ENCODE data around the gene CTTN. TPM values are rescaled to one million over a fixed set of nuclear protein-coding genes. Genes with fewer than 3 reads are reported as not detected.

CTTN gene
- total and polyA plus RNA-seq, 2 experiments from 2014 or later = 249 to 268 TPM

GRCh38 chr11:70394211-70394950 is 3.9 kb upstream of the CTTN start:
- DNase-seq = no peak
- Histone ChIP-seq H3K27me3 (replicated peaks; ENCODE audit: insufficient read depth) (no peaks in the 10 kb centered on the region), H3K4me2 (ENCODE audit: unreplicated experiment) (no peak overlapping the region), H3K9ac (no peak overlapping the region), H4K20me1 (ENCODE audit: insufficient read depth) (no peaks in the 10 kb centered on the region), H3F3A (ENCODE audit: insufficient read depth) (0 out of 2 replicates have a peak, but pooled peaks cover 4% of the 10 kb centered on the region), H2AFZ (no peak overlapping the region), H3K4me1 (ENCODE audit: insufficient read depth) (peaks cover 8% of the 10 kb centered on the region; the same call in 1 of the 2 replicates), H3K27ac (no peak overlapping the region), H3K4me3 (no peak overlapping the region), H3K9me2 (ENCODE audit: insufficient read depth) (no peaks in the 10 kb centered on the region), H3K9me3 (ENCODE audit: low read depth) (no peaks in the 10 kb centered on the region), H3K79me2 (ENCODE audit: insufficient read depth) (peaks cover 64% of the 10 kb centered on the region), H3K36me3 (ENCODE audit: low read depth) (no peaks in the 10 kb centered on the region)
- in situ Hi-C loops (cut with MboI) = no loop called here
- 95 to 96% methylated on average over 15 of the region's 15 CpGs for WGBS, 2 experiments (ENCODE audit: low coverage in 1 of 2, low lambda C conversion rate in 2 of 2, missing lambda C conversion rate in 2 of 2)
- TF ChIP-seq EZH2 (IDR thresholded peaks at IDR 0.05; ENCODE audit: insufficient read depth, poor library complexity, severe bottlenecking) = no peak

- Histone ChIP-seq H3K27me3 (replicated peaks; ENCODE audit: insufficient read depth) (no peaks in the 10 kb centered on the region), H3K9me2 (ENCODE audit: insufficient read depth) (no peaks in the 10 kb centered on the region), H3K4me3 (peak overlapping the region; percentile 88), H3K4me2 (ENCODE audit: unreplicated experiment) (peak overlapping the region; percentile 99), H2AFZ (peak overlapping the region; percentile 94), H3K9me3 (ENCODE audit: low read depth) (no peaks in the 10 kb centered on the region), H3K27ac (peak overlapping the region; percentile 96), H3K36me3 (ENCODE audit: low read depth) (no peaks in the 10 kb centered on the region), H3K4me1 (ENCODE audit: insufficient read depth) (peaks cover 20% of the 10 kb centered on the region), H4K20me1 (ENCODE audit: insufficient read depth) (peaks cover 11% of the 10 kb centered on the region; the same call in 1 of the 2 replicates), H3K79me2 (ENCODE audit: insufficient read depth) (peaks cover 88% of the 10 kb centered on the region), H3K9ac (peak overlapping the region; percentile 99), H3F3A (ENCODE audit: insufficient read depth) (peaks cover 16% of the 10 kb centered on the region)
- in situ Hi-C loops (cut with MboI) = no loop called here
- whole genome bisulfite sequencing, 2 experiments (ENCODE audit: low coverage in 1 of 2, low lambda C conversion rate in 2 of 2, missing lambda C conversion rate in 2 of 2) = 55 to 62% methylated on average over 18 of the region's 18 CpGs
- TF ChIP-seq EZH2phosphoT487 (IDR thresholded peaks at IDR 0.05; ENCODE audit: insufficient read depth, low read depth) (no peak), EZH2 (IDR thresholded peaks at IDR 0.05; ENCODE audit: insufficient read depth, poor library complexity, severe bottlenecking) (no peak)
- DNase-seq = no peak
Measured at GRCh38 chr11:70397336-70397982, 870 bp upstream of the CTTN start.

- in situ Hi-C loops (cut with MboI) = no loop called here
Measured at GRCh38 chr11:70398834-70399680, 728 bp downstream of the CTTN start.

GRCh38 chr11:70399681-70400112 is 1.4 kb downstream of the CTTN start:
- Histone ChIP-seq H3K27ac (peak overlapping the region; percentile 96), H3K4me1 (ENCODE audit: insufficient read depth) (peaks cover 24% of the 10 kb centered on the region), H3F3A (ENCODE audit: insufficient read depth) (peaks cover 16% of the 10 kb centered on the region), H2AFZ (0 out of 2 replicates have a peak overlapping the region, but pooled peaks have one; percentile 48), H3K9me2 (ENCODE audit: insufficient read depth) (no peaks in the 10 kb centered on the region), H3K36me3 (ENCODE audit: low read depth) (no peaks in the 10 kb centered on the region), H3K4me3 (peak overlapping the region; percentile 88), H3K9me3 (ENCODE audit: low read depth) (no peaks in the 10 kb centered on the region), H3K9ac (peak overlapping the region; percentile 99), H4K20me1 (ENCODE audit: insufficient read depth) (peaks cover 14% of the 10 kb centered on the region; the same call in 1 of the 2 replicates), H3K4me2 (ENCODE audit: unreplicated experiment) (peak overlapping the region; percentile 97), H3K79me2 (ENCODE audit: insufficient read depth) (peaks cover 96% of the 10 kb centered on the region), H3K27me3 (replicated peaks; ENCODE audit: insufficient read depth) (no peaks in the 10 kb centered on the region)
- in situ Hi-C loops (cut with MboI) = no loop called here
- peak; percentile 98 for DNase-seq
- WGBS, 2 experiments (ENCODE audit: low coverage in 1 of 2, low lambda C conversion rate in 2 of 2, missing lambda C conversion rate in 2 of 2) = 1% methylated on average over 16 of the region's 16 CpGs
- TF ChIP-seq EZH2phosphoT487 (IDR thresholded peaks at IDR 0.05; ENCODE audit: insufficient read depth, low read depth) (no peak), EZH2 (IDR thresholded peaks at IDR 0.05; ENCODE audit: insufficient read depth, poor library complexity, severe bottlenecking) (no peak)

More at GRCh38 chr11:70398834-70399680, 728 bp downstream of the CTTN start:
- H3K79me2 ChIP-seq (ENCODE audit: insufficient read depth) = peaks cover 92% of the 10 kb centered on the region
- no peaks in the 10 kb centered on the region for H3K36me3 ChIP-seq (ENCODE audit: low read depth)
- peak overlapping the region; percentile 99 for H3K9ac ChIP-seq
- peaks cover 11% of the 10 kb centered on the region; the same call in 1 of the 2 replicates for H4K20me1 ChIP-seq (ENCODE audit: insufficient read depth)
- H3K4me3 ChIP-seq = peak overlapping the region; percentile 88
- WGBS, 2 experiments (ENCODE audit: low coverage in 1 of 2, low lambda C conversion rate in 2 of 2, missing lambda C conversion rate in 2 of 2) = 1 to 2% methylated on average over 21 to 42 of the region's 42 CpGs
- H3K27me3 ChIP-seq (replicated peaks; ENCODE audit: insufficient read depth) = no peaks in the 10 kb centered on the region
- H3K9me3 ChIP-seq (ENCODE audit: low read depth) = no peaks in the 10 kb centered on the region
- TF ChIP-seq EZH2phosphoT487 (IDR thresholded peaks at IDR 0.05; ENCODE audit: insufficient read depth, low read depth) (no peak), EZH2 (IDR thresholded peaks at IDR 0.05; ENCODE audit: insufficient read depth, poor library complexity, severe bottlenecking) (no peak)
- H3K27ac ChIP-seq = peak overlapping the region; percentile 96
- no peak for DNase-seq
- peak overlapping the region; percentile 48; the same call in 1 of the 2 replicates for H2AFZ ChIP-seq
- no peaks in the 10 kb centered on the region for H3K9me2 ChIP-seq (ENCODE audit: insufficient read depth)
- peaks cover 16% of the 10 kb centered on the region for H3F3A ChIP-seq (ENCODE audit: insufficient read depth)
- peaks cover 24% of the 10 kb centered on the region for H3K4me1 ChIP-seq (ENCODE audit: insufficient read depth)
- peak overlapping the region; percentile 97 for H3K4me2 ChIP-seq (ENCODE audit: unreplicated experiment)
